A549 (cell line): ENCODE results near the gene DIP2C. TPM values are rescaled to one million over a fixed set of nuclear protein-coding genes. Genes with fewer than 3 reads are reported as not detected.

ENCODE experiments used
- ATAC-seq, 2 experiments: fragments of 200-7000 bp in 1 of 2; fragments of >200 bp in 1 of 2; cut with Nextera tagmentation in 1 of 2; cut with Tn5 transposase in 1 of 2; 3 replicates each; pipeline versions ENCODE4 v1.8.0 to v1.9.1; 2018 to 2020; ENCODE audit warnings: mild to moderate bottlenecking in 1 of 2, moderate library complexity in 1 of 2
- CTCF ChIA-PET: fragments of 300-600 bp; sonication (Branson Sonifier 250); formaldehyde crosslinking; extraction: SDS; loops from one replicate; lab custom pipeline; 2021; ENCODE audit warnings: antibody characterized with exemption, inconsistent platforms; lab: Yijun Ruan, JAX
- POLR2A ChIA-PET: fragments of 350-600 bp; formaldehyde crosslinking; extraction: SDS; loops from one replicate; lab custom pipeline; 2021; ENCODE audit warnings: antibody characterized with exemption, inconsistent platforms; lab: Yijun Ruan, JAX
- DNase-seq, 2 experiments: peaks; one replicate each; pipeline versions ENCODE4 v3.0.0 to v3.0.0-alpha.2; 2011 to 2016; ENCODE audit warnings: low read depth in 1 of 2, low spot score in 1 of 2
- FAIRE-seq: peaks from 2 replicates; lab custom pipeline; 2011; peaks lifted over from hg19 to GRCh38; lab: Jason Lieb, UNC
- H3K27ac ChIP-seq, 2 experiments: fragments of >200 bp; sonication (Bioruptor Twin); formaldehyde crosslinking; 3 replicates each; pipeline ENCODE4 v1.5.1; 2016 to 2017
- H3K4me1 ChIP-seq: fragments of >200 bp; sonication (Bioruptor Twin); formaldehyde crosslinking; 3 replicates; pipeline ENCODE4 v1.6.1; 2016
- H3K4me2 ChIP-seq: fragments of >200 bp; sonication (Bioruptor Twin); formaldehyde crosslinking; 3 replicates; pipeline ENCODE4 v1.6.1; 2016
- H3K4me3 ChIP-seq: fragments of >200 bp; sonication (Bioruptor Twin); formaldehyde crosslinking; 3 replicates; pipeline ENCODE4 v1.5.1; 2016
- H3K9me3 ChIP-seq: fragments of >200 bp; sonication (Bioruptor Twin); formaldehyde crosslinking; 3 replicates; pipeline ENCODE4 v1.6.1; 2016
- BCL3 ChIP-seq: fragments of >200 bp; sonication (Bioruptor Twin); formaldehyde crosslinking; IDR thresholded peaks from 3 replicates; pipeline ENCODE4 v1.6.1; 2016
- CBX8 ChIP-seq: fragments of 200-600 bp; sonication (generic); IDR thresholded peaks from 2 replicates; pipeline ENCODE4 v1.6.1; 2016
- CEBPB ChIP-seq, 2 experiments: fragments of >200 bp in 1 of 2; sonication (Bioruptor Twin) in 1 of 2; formaldehyde crosslinking in 1 of 2; IDR thresholded peaks; 2 replicates each; pipeline ENCODE4 v1.6.1; 2012 to 2016
- E2F6 ChIP-seq: IDR thresholded peaks from 2 replicates; pipeline ENCODE4 v1.6.1; 2012; ENCODE audit warnings: low read depth, borderline replicate concordance
- FOSB ChIP-seq: fragments of 250-450 bp; sonication (Bioruptor Pico); IDR thresholded peaks from 2 replicates; pipeline ENCODE4 v1.5.0; 2020; ENCODE audit warnings: mild to moderate bottlenecking, moderate library complexity
- GATA3 ChIP-seq: IDR thresholded peaks from 2 replicates; pipeline ENCODE4 v1.6.1; 2012; ENCODE audit warnings: borderline replicate concordance
- HEYL ChIP-seq: fragments of 250-450 bp; sonication (Bioruptor Pico); IDR thresholded peaks from 2 replicates; pipeline ENCODE4 v1.8.0; 2021; ENCODE audit warnings: mild to moderate bottlenecking, moderate library complexity
- HOXA7 ChIP-seq: fragments of 250-450 bp; sonication (Bioruptor Pico); IDR thresholded peaks from 2 replicates; pipeline ENCODE4 v1.5.0; 2020; ENCODE audit warnings: mild to moderate bottlenecking, moderate library complexity
- JUNB ChIP-seq: fragments of >200 bp; sonication (Bioruptor Twin); formaldehyde crosslinking; IDR thresholded peaks from 2 replicates; pipeline ENCODE4 v1.6.1; 2016
- KDM1A ChIP-seq: fragments of 200-600 bp; sonication (generic); IDR thresholded peaks from 2 replicates; pipeline ENCODE4 v1.6.1; 2016; ENCODE audit warnings: low read depth, mild to moderate bottlenecking
- MAFK ChIP-seq: fragments of 450-650 bp; IDR thresholded peaks from 2 replicates; pipeline ENCODE4 v1.6.1; 2014; ENCODE audit not compliant: partially characterized antibody
- MAX ChIP-seq: IDR thresholded peaks from 2 replicates; pipeline ENCODE4 v1.6.1; 2012
- MYC ChIP-seq: IDR thresholded peaks from 2 replicates; pipeline ENCODE4 v1.6.1; 2012; ENCODE audit warnings: mild to moderate bottlenecking, inconsistent platforms, low read length, improper control_type of control experiment, borderline replicate concordance
- NR3C1 ChIP-seq: fragments of >200 bp; sonication (Bioruptor Twin); formaldehyde crosslinking; IDR thresholded peaks from 3 replicates; pipeline ENCODE4 v1.6.1; 2017
- PHF8 ChIP-seq: fragments of 200-600 bp; sonication (generic); IDR thresholded peaks from 2 replicates; pipeline ENCODE4 v1.6.1; 2016; ENCODE audit warnings: low read depth, mild to moderate bottlenecking, antibody characterized with exemption, moderate library complexity, borderline replicate concordance
- POLR2A ChIP-seq: IDR thresholded peaks from 2 replicates; pipeline ENCODE4 v1.6.1; 2012; ENCODE audit warnings: mild to moderate bottlenecking, low read length
- REST ChIP-seq: fragments of 200-600 bp; sonication (generic); IDR thresholded peaks from 2 replicates; pipeline ENCODE4 v1.6.1; 2016; ENCODE audit warnings: antibody characterized with exemption, mild to moderate bottlenecking, moderate library complexity
- RNF2 ChIP-seq: fragments of 200-600 bp; sonication (generic); IDR thresholded peaks from 2 replicates; pipeline ENCODE4 v1.6.1; 2016; ENCODE audit warnings: low read depth, mild to moderate bottlenecking, antibody characterized with exemption, moderate library complexity, borderline replicate concordance
- SMC3 ChIP-seq: fragments of >200 bp; sonication (Bioruptor Twin); formaldehyde crosslinking; IDR thresholded peaks from 3 replicates; pipeline ENCODE4 v1.6.1; 2018; ENCODE audit warnings: inconsistent platforms
- TP53 ChIP-seq: fragments of 250-450 bp; sonication (Bioruptor Pico); IDR thresholded peaks from 2 replicates; pipeline ENCODE4 v1.5.0; 2021; ENCODE audit warnings: mild to moderate bottlenecking, moderate library complexity
- ZFP36 ChIP-seq: fragments of 450-650 bp; IDR thresholded peaks from 2 replicates; pipeline ENCODE4 v1.6.1; 2014; ENCODE audit warnings: borderline replicate concordance; ENCODE audit not compliant: partially characterized antibody
- ZSCAN20 ChIP-seq: fragments of 250-450 bp; sonication (Bioruptor Pico); IDR thresholded peaks from 2 replicates; pipeline ENCODE4 v1.8.0; 2022; ENCODE audit warnings: mild to moderate bottlenecking, moderate library complexity
- WGBS: methylation state at CpG from one replicate; pipeline ENCODE4 v1.1.6; 2017; ENCODE audit errors: missing lambda C conversion rate; 5-methylcytosine and 5-hydroxymethylcytosine counted together
- polyA plus RNA-seq, 4 experiments: library from polyadenylated mRNA; depleted of rRNA in 3 of 4; stranded (reverse); fragments of >200 nt; fragmentation: RNase III in 1 of 4; extraction: RNeasy Plus Mini Kit Qiagen cat#74134 plus additional on column Dnase treatment in 1 of 4; gene quantifications; 2 replicates in 3 of 4; 3 replicates in 1 of 4; pipeline ENCODE4 v1.2.3, GENCODE V29; 2011 to 2017
- TF ChIP-seq, protein P1 (sequence below): IDR thresholded peaks from 2 replicates; pipeline ENCODE4 v1.6.1; 2012

Gene DIP2C
- polyA plus RNA-seq, 2 of the 4 experiments (the other 2 are of a cell fraction) = 3.7 to 5.0 TPM

DNA sequence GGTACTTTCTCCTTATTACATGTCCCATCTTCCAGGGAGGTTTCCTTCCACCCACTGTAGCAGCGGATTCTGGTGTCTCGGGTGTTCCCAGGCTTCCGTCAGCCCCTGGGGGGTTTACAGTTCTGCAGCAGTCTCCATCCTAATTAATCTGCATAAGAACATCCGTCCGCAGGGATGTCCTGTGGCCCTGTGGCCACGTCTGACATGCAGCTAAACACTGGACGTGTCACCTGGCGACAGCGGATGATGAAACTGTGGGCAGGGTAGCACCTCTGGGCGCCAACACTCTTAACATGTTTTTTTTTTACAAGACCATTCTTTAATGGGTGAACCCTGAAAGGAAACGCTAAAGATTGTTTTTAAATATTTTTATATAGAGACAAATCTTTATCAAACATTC is 58.2 kb downstream of the DIP2C start:
- WGBS = 82% methylated on average over 11 of the region's 11 CpGs
- no peaks in the 10 kb centered on the region for H3K9me3 ChIP-seq
- H3K27ac ChIP-seq = no peak overlapping the region
- no peak for DNase-seq
- no peaks in the 10 kb centered on the region for H3K4me1 ChIP-seq
- no peak for TF ChIP-seq SMC3
- no peak for TF ChIP-seq TP53 (CRISPR knock-in tag)
- no peak for TF ChIP-seq HOXA7 (CRISPR knock-in tag)
- TF ChIP-seq FOSB = no peak
- no peak for TF ChIP-seq MYC
- TF ChIP-seq, protein P1, sequence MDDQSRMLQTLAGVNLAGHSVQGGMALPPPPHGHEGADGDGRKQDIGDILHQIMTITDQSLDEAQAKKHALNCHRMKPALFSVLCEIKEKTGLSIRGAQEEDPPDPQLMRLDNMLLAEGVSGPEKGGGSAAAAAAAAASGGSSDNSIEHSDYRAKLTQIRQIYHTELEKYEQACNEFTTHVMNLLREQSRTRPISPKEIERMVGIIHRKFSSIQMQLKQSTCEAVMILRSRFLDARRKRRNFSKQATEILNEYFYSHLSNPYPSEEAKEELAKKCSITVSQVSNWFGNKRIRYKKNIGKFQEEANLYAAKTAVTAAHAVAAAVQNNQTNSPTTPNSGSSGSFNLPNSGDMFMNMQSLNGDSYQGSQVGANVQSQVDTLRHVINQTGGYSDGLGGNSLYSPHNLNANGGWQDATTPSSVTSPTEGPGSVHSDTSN = no peak
- no peak for TF ChIP-seq CBX8
- TF ChIP-seq HEYL (CRISPR knock-in tag) = no peak
- no peak for TF ChIP-seq RNF2
- TF ChIP-seq MAFK = no peak
- no peak for TF ChIP-seq MAX
- TF ChIP-seq GATA3 = no peak
- TF ChIP-seq PHF8 = no peak
- no peak for TF ChIP-seq NR3C1
- no peak for TF ChIP-seq KDM1A
- TF ChIP-seq ZFP36 = no peak
- no peak for TF ChIP-seq E2F6
- no peak for TF ChIP-seq ZSCAN20 (CRISPR knock-in tag)
- no peak for FAIRE-seq
- CTCF ChIA-PET = interaction anchor here (0.6 kb wide), 1 partner anchor 20 kb away, joined by 4 read pairs; no protein-coding TSS in a partner anchor
- POLR2A ChIA-PET = no interaction called here
- no peak for ATAC-seq
- no peak overlapping the region for H3K4me2 ChIP-seq
- H3K4me3 ChIP-seq = no peak overlapping the region

DNA sequence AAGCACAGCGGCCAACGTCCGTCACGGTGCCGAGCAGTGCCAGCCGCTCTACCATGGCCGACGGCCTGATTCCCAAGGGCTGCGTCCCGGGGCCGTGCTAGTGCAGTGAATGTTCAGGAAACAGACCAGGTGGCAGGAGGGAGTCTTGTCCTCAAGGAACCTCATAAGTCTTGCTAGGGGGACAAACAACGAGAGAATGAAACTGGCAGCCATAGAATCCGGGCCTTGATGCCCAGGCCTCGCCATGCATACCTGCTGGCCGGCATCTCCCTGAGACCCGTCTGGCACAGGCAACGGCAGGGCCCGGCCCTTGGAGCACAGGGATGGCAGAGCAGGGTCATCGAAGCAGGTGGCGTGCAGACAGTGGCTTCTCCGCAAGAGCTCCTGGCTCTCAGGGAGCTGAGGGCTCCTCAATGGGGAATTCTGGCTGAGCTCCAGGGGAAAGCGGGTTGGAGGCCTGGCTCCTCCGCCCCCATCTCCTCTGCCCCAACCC is 58.8 kb downstream of the DIP2C start:
- CTCF ChIA-PET = interaction anchor here (0.6 kb wide), 2 partner anchors 19 to 159 kb away, joined by 3 to 4 read pairs; no protein-coding TSS in a partner anchor
- ATAC-seq = no peak
- DNase-seq = no peak

DNA sequence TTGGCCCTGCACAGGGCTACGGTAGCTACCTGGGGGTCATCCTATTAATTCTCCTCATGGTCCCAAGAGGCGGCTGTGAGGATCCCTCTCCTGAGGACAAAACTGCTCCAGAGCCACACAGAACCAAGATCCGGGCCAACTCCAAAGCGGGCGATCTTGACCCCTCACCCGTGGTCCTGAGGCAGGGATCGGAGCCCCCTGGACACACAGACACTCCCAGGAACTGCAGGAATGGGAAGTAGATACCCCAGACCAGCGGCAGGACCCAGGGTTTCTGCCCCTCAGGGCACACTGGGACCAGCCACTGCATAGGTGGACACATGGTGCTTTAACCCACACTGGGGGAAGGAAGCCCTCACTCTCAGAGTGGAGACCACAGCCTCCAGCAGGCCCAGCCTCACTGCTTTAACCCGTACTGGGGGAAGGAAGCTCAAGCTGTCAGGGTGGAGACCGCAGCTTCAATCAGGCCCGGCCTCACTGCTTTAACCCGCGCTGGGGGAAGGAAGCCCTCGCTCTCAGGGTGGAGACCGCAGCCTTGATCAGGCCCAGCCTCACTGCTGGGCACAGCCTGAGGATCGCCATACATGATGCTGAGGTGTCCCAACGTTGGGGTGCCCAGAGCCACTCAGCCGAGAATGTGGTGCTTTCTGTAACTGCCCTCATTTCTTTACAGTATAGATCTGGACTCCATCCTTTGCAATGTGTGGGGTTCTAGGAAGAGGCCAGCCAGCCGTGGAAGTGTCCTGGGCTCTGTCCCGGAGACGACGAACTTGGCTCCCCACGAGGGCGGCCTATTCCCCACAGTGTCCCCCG is 60.1 kb downstream of the DIP2C start:
- FAIRE-seq (no peak), DNase-seq (no peak)
- POLR2A ChIA-PET = no interaction called here
- no peaks in the 10 kb centered on the region for H3K9me3 ChIP-seq
- TF ChIP-seq JUNB (no peak), HEYL (CRISPR knock-in tag) (no peak), REST (no peak), BCL3 (no peak), FOSB (no peak), CEBPB (IDR thresholded peaks at IDR 0.05) (no peak)
- TF ChIP-seq, protein P1 = no peak
- TF ChIP-seq, all 56 proteins: peak for 0
- Histone ChIP-seq H3K4me3 (no peak overlapping the region), H3K27ac (no peak overlapping the region), H3K4me2 (no peak overlapping the region), H3K4me1 (peaks cover 11% of the 10 kb centered on the region; the same call in 2 of the 3 replicates)
- 92% methylated on average over 15 of the region's 25 CpGs for WGBS
- no peak for ATAC-seq
- CTCF ChIA-PET = no interaction called here

More for the DNA sequence above, 58.8 kb downstream of the DIP2C start:
- Histone ChIP-seq H3K4me1 (no peaks in the 10 kb centered on the region), H3K9me3 (no peaks in the 10 kb centered on the region), H3K27ac (no peak overlapping the region), H3K4me3 (no peak overlapping the region), H3K4me2 (no peak overlapping the region)
- POLR2A ChIA-PET = no interaction called here
- no peak for FAIRE-seq
- WGBS = 96% methylated on average over 22 of the region's 23 CpGs
- TF ChIP-seq JUNB (no peak), POLR2A (0 out of 2 replicates have a peak, but pooled peaks have one; percentile 9)
- TF ChIP-seq, all 56 proteins: peak for 1
